HEK293 (cell line): ENCODE data around the gene APOBEC3H.

Source experiments
- CTCF ChIA-PET: fragments of 350-600 bp; formaldehyde crosslinking; extraction: SDS; loops from one replicate; lab custom pipeline; 2021; ENCODE audit warnings: antibody characterized with exemption; lab: Yijun Ruan, JAX
- POLR2A ChIA-PET: fragments of 300-600 bp; formaldehyde crosslinking; extraction: SDS; loops from one replicate; lab custom pipeline; 2020; ENCODE audit warnings: antibody characterized with exemption, inconsistent platforms; lab: Yijun Ruan, JAX
- H3K27ac ChIP-seq: fragments of 200-500 bp; sonication (Bioruptor generic); 2 replicates; pipeline ENCODE4 v1.5.1; 2014; ENCODE audit warnings: low read depth, low read length, control low read depth, inconsistent platforms; ENCODE audit errors: extremely low read depth
- H3K36me3 ChIP-seq, 2 experiments: fragments of 200-500 bp in 1 of 2; sonication (Bioruptor generic) in 1 of 2; 1 replicate in 1 of 2; 2 replicates in 1 of 2; pipeline ENCODE4 v1.5.1; 2014 to 2017; ENCODE audit warnings: inconsistent platforms in 2 of 2, low read length in 2 of 2; ENCODE audit not compliant: control insufficient read depth in 2 of 2, insufficient read depth in 1 of 2
- H3K4me1 ChIP-seq: fragments of 200-500 bp; sonication (Bioruptor generic); 2 replicates; pipeline ENCODE4 v1.5.1; 2014; ENCODE audit warnings: mild to moderate bottlenecking, low read length, inconsistent platforms; ENCODE audit not compliant: control insufficient read depth, insufficient read depth
- H3K4me3 ChIP-seq: 2 replicates; pipeline ENCODE4 v1.5.1; 2011; ENCODE audit warnings: low read depth, mild to moderate bottlenecking, control low read depth, low read length, moderate library complexity
- H3K9me3 ChIP-seq: fragments of 200-500 bp; sonication (Bioruptor generic); 2 replicates; pipeline ENCODE4 v1.5.1; 2014; ENCODE audit warnings: low read depth, low read length, inconsistent platforms; ENCODE audit not compliant: control insufficient read depth, insufficient read depth
- ATF2 ChIP-seq: fragments of 450-650 bp; formaldehyde crosslinking; IDR thresholded peaks from 2 replicates; pipeline ENCODE4 v1.5.1; 2016; ENCODE audit warnings: missing biosample characterization, missing genetic modification characterization, low read depth
- CTCF ChIP-seq: fragments of 450-650 bp; formaldehyde crosslinking; IDR thresholded peaks from 2 replicates; pipeline ENCODE4 v1.5.1; 2016; ENCODE audit warnings: missing biosample characterization, missing genetic modification characterization
- GLIS1 ChIP-seq: fragments of 450-650 bp; formaldehyde crosslinking; IDR thresholded peaks from 2 replicates; pipeline ENCODE4 v1.5.1; 2016; ENCODE audit warnings: missing biosample characterization, missing genetic modification characterization
- HIC1 ChIP-seq: fragments of 450-650 bp; formaldehyde crosslinking; IDR thresholded peaks from 2 replicates; pipeline ENCODE4 v1.5.1; 2016; ENCODE audit warnings: missing biosample characterization, missing genetic modification characterization
- MZF1 ChIP-seq: fragments of 450-650 bp; formaldehyde crosslinking; IDR thresholded peaks from 2 replicates; pipeline ENCODE4 v1.5.1; 2017; ENCODE audit warnings: missing biosample characterization, missing genetic modification characterization, borderline replicate concordance
- PRDM4 ChIP-seq: fragments of 450-650 bp; formaldehyde crosslinking; IDR thresholded peaks from 2 replicates; pipeline ENCODE4 v1.5.1; 2017; ENCODE audit warnings: missing biosample characterization, missing genetic modification characterization
- REPIN1 ChIP-seq: fragments of 450-650 bp; formaldehyde crosslinking; IDR thresholded peaks from 2 replicates; pipeline ENCODE4 v1.5.1; 2017; ENCODE audit warnings: missing biosample characterization, missing genetic modification characterization, low read depth
- SALL2 ChIP-seq: fragments of 450-650 bp; formaldehyde crosslinking; IDR thresholded peaks from 2 replicates; pipeline ENCODE4 v1.5.0; 2017; ENCODE audit warnings: missing biosample characterization, mild to moderate bottlenecking, missing genetic modification characterization, borderline replicate concordance
- SP3 ChIP-seq: fragments of 450-650 bp; formaldehyde crosslinking; IDR thresholded peaks from 2 replicates; pipeline ENCODE4 v1.5.1; 2016; ENCODE audit warnings: missing biosample characterization, missing genetic modification characterization
- ZBTB10 ChIP-seq: fragments of 450-650 bp; formaldehyde crosslinking; IDR thresholded peaks from 2 replicates; pipeline ENCODE4 v1.5.1; 2016; ENCODE audit warnings: missing biosample characterization, missing genetic modification characterization
- ZBTB17 ChIP-seq: fragments of 450-650 bp; formaldehyde crosslinking; IDR thresholded peaks from 2 replicates; pipeline ENCODE4 v1.5.1; 2016; ENCODE audit warnings: missing biosample characterization, missing genetic modification characterization
- ZBTB49 ChIP-seq: fragments of 450-650 bp; formaldehyde crosslinking; IDR thresholded peaks from 2 replicates; pipeline ENCODE4 v1.5.1; 2016; ENCODE audit warnings: missing biosample characterization, missing genetic modification characterization, low read depth
- ZFHX2 ChIP-seq: fragments of 450-650 bp; formaldehyde crosslinking; conservative IDR thresholded peaks from 2 replicates; pipeline ENCODE4 v1.5.1; 2016; ENCODE audit warnings: missing biosample characterization, missing genetic modification characterization
- ZIC2 ChIP-seq: fragments of 450-650 bp; formaldehyde crosslinking; IDR thresholded peaks from 2 replicates; pipeline ENCODE4 v1.5.1; 2016; ENCODE audit warnings: missing biosample characterization, missing genetic modification characterization
- ZNF174 ChIP-seq: fragments of 450-650 bp; formaldehyde crosslinking; IDR thresholded peaks from 2 replicates; pipeline ENCODE4 v1.5.0; 2017; ENCODE audit warnings: missing biosample characterization, mild to moderate bottlenecking, missing genetic modification characterization
- ZNF214 ChIP-seq: fragments of 450-650 bp; formaldehyde crosslinking; IDR thresholded peaks from 2 replicates; pipeline ENCODE4 v1.5.1; 2017; ENCODE audit warnings: missing biosample characterization, mild to moderate bottlenecking, missing genetic modification characterization, borderline replicate concordance
- ZNF223 ChIP-seq: fragments of 450-650 bp; formaldehyde crosslinking; IDR thresholded peaks from 2 replicates; pipeline ENCODE4 v1.5.1; 2016; ENCODE audit warnings: missing biosample characterization, missing genetic modification characterization
- ZNF335 ChIP-seq: fragments of 450-650 bp; formaldehyde crosslinking; conservative IDR thresholded peaks from 2 replicates; pipeline ENCODE4 v1.5.1; 2016; ENCODE audit warnings: missing biosample characterization, missing genetic modification characterization
- ZNF423 ChIP-seq: fragments of 450-650 bp; formaldehyde crosslinking; IDR thresholded peaks from 2 replicates; pipeline ENCODE4 v1.5.1; 2016; ENCODE audit warnings: missing biosample characterization, missing genetic modification characterization
- ZNF473 ChIP-seq: fragments of 450-650 bp; formaldehyde crosslinking; IDR thresholded peaks from 2 replicates; pipeline ENCODE4 v1.5.1; 2017; ENCODE audit warnings: missing biosample characterization, missing genetic modification characterization
- ZNF645 ChIP-seq: fragments of 450-650 bp; formaldehyde crosslinking; IDR thresholded peaks from 2 replicates; pipeline ENCODE4; 2016; ENCODE audit warnings: missing biosample characterization, missing genetic modification characterization
- ZNF768 ChIP-seq: fragments of 450-650 bp; formaldehyde crosslinking; IDR thresholded peaks from 2 replicates; pipeline ENCODE4 v1.5.1; 2018; ENCODE audit warnings: missing biosample characterization, mild to moderate bottlenecking, missing genetic modification characterization

The APOBEC3H gene

GRCh38 chr22:39148727-39149535, 51.9 kb downstream of the APOBEC3H start:
- Histone ChIP-seq H3K9me3 (no peaks in the 10 kb centered on the region), H3K4me3 (no peak overlapping the region), H3K27ac (no peak overlapping the region), H3K4me1 (peaks cover 6% of the 10 kb centered on the region; the same call in 1 of the 2 replicates), H3K36me3 (peaks cover 0 to 10% of the 10 kb centered on the region in 2 experiments; a peak in 1 of 3 replicates)
- ChIA-PET POLR2A (interaction anchor here (0.6 to 4.1 kb wide), 4 partner anchors 165 to 460 kb away, joined by 3 to 15 read pairs (median 8); partner anchors contain the start of genes ATF4 and RPL3), CTCF (interaction anchor here (0.5 to 2.0 kb wide), 8 partner anchors 13 to 380 kb away, joined by 3 to 7 read pairs (median 5); no protein-coding TSS in a partner anchor)
- no peak for TF ChIP-seq ZNF223 (tag by site-specific recombination)
- TF ChIP-seq MZF1: no peak
- TF ChIP-seq ZNF645 (tag by site-specific recombination): no peak
- TF ChIP-seq HIC1 (tag by site-specific recombination): no peak
- no peak for TF ChIP-seq ZNF335 (tag by site-specific recombination)
- no peak for TF ChIP-seq SALL2 (tag by site-specific recombination)
- TF ChIP-seq ZNF423 (tag by site-specific recombination): no peak
- peak; percentile 89 for TF ChIP-seq ZNF768
- TF ChIP-seq GLIS1: peak; percentile 87
- TF ChIP-seq ZFHX2 (tag by site-specific recombination): no peak
- TF ChIP-seq ZIC2 (tag by site-specific recombination): no peak
- TF ChIP-seq ZNF473: no peak
- no peak for TF ChIP-seq ZBTB17 (tag by site-specific recombination)
- no peak for TF ChIP-seq ZNF214 (tag by site-specific recombination)
- TF ChIP-seq CTCF: no peak
- no peak for TF ChIP-seq PRDM4 (tag by site-specific recombination)
- no peak for TF ChIP-seq REPIN1 (tag by site-specific recombination)
- no peak for TF ChIP-seq ZNF174
- no peak for TF ChIP-seq ZBTB49 (tag by site-specific recombination)
- no peak for TF ChIP-seq ATF2 (tag by site-specific recombination)
- TF ChIP-seq ZBTB10 (tag by site-specific recombination): no peak
- TF ChIP-seq SP3 (tag by site-specific recombination): peak; percentile 14; the same call in 1 of the 2 replicates
